Keratinocyte (primary cell): ENCODE results near the gene IGFLR1. TPM values are rescaled to one million over a fixed set of nuclear protein-coding genes. Genes with fewer than 3 reads are reported as not detected.
"Not testable (repeated sequence)": the region's sequence is repeated elsewhere in the genome, so short reads cannot be mapped to it uniquely, and the experiment has no call there.

Source experiments
- DNase-seq: peaks from one replicate; pipeline ENCODE4 v3.0.0-alpha.2; 2011; ENCODE audit warnings: low read depth, missing footprints, low spot score
- FAIRE-seq: peaks from 2 replicates; lab custom pipeline; 2011; peaks lifted over from hg19 to GRCh38; lab: Jason Lieb, UNC
- H2AFZ ChIP-seq: 2 replicates; pipeline ENCODE4 v1.6.0; 2012; ENCODE audit warnings: low read length, control low read depth, inconsistent platforms; ENCODE audit not compliant: control insufficient read depth
- H3K27ac ChIP-seq: 2 replicates; pipeline ENCODE4 v1.5.1; 2011; ENCODE audit warnings: low read length; ENCODE audit not compliant: control insufficient read depth, insufficient read depth
- H3K27me3 ChIP-seq: 3 replicates; pipeline ENCODE4 v1.6.0; 2011; ENCODE audit warnings: low read length; ENCODE audit not compliant: control insufficient read depth, insufficient read depth; ENCODE audit errors: extremely low read depth
- H3K36me3 ChIP-seq, 2 experiments: 2 replicates in 1 of 2; 3 replicates in 1 of 2; pipeline ENCODE4 v1.5.1; 2011; ENCODE audit warnings: low read length in 2 of 2, mild to moderate bottlenecking in 1 of 2; ENCODE audit not compliant: control insufficient read depth in 2 of 2, insufficient read depth in 2 of 2; ENCODE audit errors: extremely low read depth in 1 of 2
- H3K4me1 ChIP-seq: 3 replicates; pipeline ENCODE4 v1.5.1; 2011; ENCODE audit warnings: low read length; ENCODE audit not compliant: control insufficient read depth, insufficient read depth; ENCODE audit errors: extremely low read depth
- H3K4me2 ChIP-seq: 3 replicates; pipeline ENCODE4 v1.6.0; 2011; ENCODE audit warnings: low read depth, low read length; ENCODE audit not compliant: control insufficient read depth, insufficient read depth; ENCODE audit errors: extremely low read depth
- H3K4me3 ChIP-seq, 3 experiments: fragments of 200-600 bp in 1 of 3; sonication (generic) in 1 of 3; 2 replicates in 2 of 3; 3 replicates in 1 of 3; pipeline ENCODE4 v1.5.1; 2011 to 2016; ENCODE audit warnings: low read length in 3 of 3, mild to moderate bottlenecking in 3 of 3, control low read depth in 2 of 3, inconsistent platforms in 1 of 3, low read depth in 1 of 3, mixed read lengths in 1 of 3, mixed run types in 1 of 3, moderate library complexity in 1 of 3; ENCODE audit not compliant: control insufficient read depth in 2 of 3, insufficient read depth in 2 of 3; ENCODE audit errors: extremely low read depth in 1 of 3
- H3K79me2 ChIP-seq: 2 replicates; pipeline ENCODE4 v1.6.0; 2012; ENCODE audit warnings: low read length; ENCODE audit not compliant: control insufficient read depth, insufficient read depth
- H3K9ac ChIP-seq: 3 replicates; pipeline ENCODE4 v1.6.0; 2011; ENCODE audit warnings: low read length; ENCODE audit not compliant: control insufficient read depth, insufficient read depth; ENCODE audit errors: extremely low read depth
- H3K9me1 ChIP-seq: 3 replicates; pipeline ENCODE4 v1.6.0; 2011; ENCODE audit warnings: low read length; ENCODE audit not compliant: control insufficient read depth, insufficient read depth; ENCODE audit errors: extremely low read depth
- H3K9me3 ChIP-seq: 2 replicates; pipeline ENCODE4 v1.5.1; 2012; ENCODE audit warnings: low read depth, low read length; ENCODE audit not compliant: control insufficient read depth
- H4K20me1 ChIP-seq: 3 replicates; pipeline ENCODE4 v1.6.0; 2011; ENCODE audit warnings: low read length; ENCODE audit not compliant: control insufficient read depth, insufficient read depth; ENCODE audit errors: extremely low read depth
- CTCF ChIP-seq, 3 experiments: IDR thresholded peaks in 1 of 3; conservative IDR thresholded peaks in 1 of 3; optimal IDR thresholded peaks in 1 of 3; 2 replicates in 2 of 3; 3 replicates in 1 of 3; pipeline versions ENCODE3 to v1.5.1; 2011; ENCODE audit warnings: low read length in 3 of 3, mild to moderate bottlenecking in 3 of 3, moderate library complexity in 2 of 3, control low read depth in 1 of 3, inconsistent platforms in 1 of 3; ENCODE audit not compliant: insufficient read depth in 2 of 3; ENCODE audit errors: extremely low read depth in 1 of 3
- EZH2 ChIP-seq: IDR thresholded peaks from one replicate; pipeline ENCODE4 v1.6.1; 2012; ENCODE audit warnings: inconsistent platforms, mild to moderate bottlenecking, low read length, moderate library complexity
- dilution Hi-C: fragments of 300-500 bp; cut with MboI; formaldehyde crosslinking; loops from one replicate; pipeline ENCODE4 v1.7.0; 2020; ENCODE audit warnings: low sequenced_read_pairs; ENCODE audit not compliant: extremely low pct_ligation_motif_present
- polyA plus RNA-seq, 5 experiments: library from polyadenylated mRNA; depleted of rRNA in 3 of 5; stranded (reverse) in 3 of 5; stranded (forward) in 1 of 5; unstranded in 1 of 5; fragments of >200 nt; gene quantifications; 1 replicate in 1 of 5; 2 replicates in 3 of 5; 3 replicates in 1 of 5; pipeline versions ENCODE4 v1.2.1 to v1.2.3, GENCODE V29; 2011 to 2012; ENCODE audit warnings: missing spikeins in 2 of 5, low read depth in 1 of 5, low replicate concordance in 1 of 5

Gene IGFLR1
- polyA plus RNA-seq, 1 donor (not counting 4 experiments of a cell fraction or from before 2014, with no cell fraction given): 0.34 TPM

- no peak overlapping the region for H3K9ac ChIP-seq
- H3K4me2 ChIP-seq: no peak overlapping the region
- dilution Hi-C loops: no loop called here
- TF ChIP-seq EZH2 (no peak), CTCF (optimal IDR thresholded peaks at IDR 0.05 in 1 of 3, IDR thresholded peaks at IDR 0.05 in 1 of 3, conservative IDR thresholded peaks at IDR 0.05 in 1 of 3; ENCODE audit: extremely low read depth in 1 of 3, insufficient read depth in 2 of 3, low read length in 3 of 3) (no peak)
- H2AFZ ChIP-seq: no peak overlapping the region
- H4K20me1 ChIP-seq: no peaks in the 10 kb centered on the region
- H3K27ac ChIP-seq: no peak overlapping the region
- H3K9me1 ChIP-seq: no peaks in the 10 kb centered on the region
- no peak overlapping the region for H3K4me3 ChIP-seq
- H3K9me3 ChIP-seq: no peaks in the 10 kb centered on the region
- peaks cover 4% of the 10 kb centered on the region for H3K4me1 ChIP-seq
- no peak for FAIRE-seq
- H3K79me2 ChIP-seq: no peaks in the 10 kb centered on the region
- H3K27me3 ChIP-seq: no peaks in the 10 kb centered on the region
- H3K36me3 ChIP-seq: peaks cover 0 to 5% of the 10 kb centered on the region in 2 experiments
- no peak for DNase-seq
These were observed 31.0 kb upstream of the IGFLR1 start for GRCh38 chr19:35773020-35773806.

DNA sequence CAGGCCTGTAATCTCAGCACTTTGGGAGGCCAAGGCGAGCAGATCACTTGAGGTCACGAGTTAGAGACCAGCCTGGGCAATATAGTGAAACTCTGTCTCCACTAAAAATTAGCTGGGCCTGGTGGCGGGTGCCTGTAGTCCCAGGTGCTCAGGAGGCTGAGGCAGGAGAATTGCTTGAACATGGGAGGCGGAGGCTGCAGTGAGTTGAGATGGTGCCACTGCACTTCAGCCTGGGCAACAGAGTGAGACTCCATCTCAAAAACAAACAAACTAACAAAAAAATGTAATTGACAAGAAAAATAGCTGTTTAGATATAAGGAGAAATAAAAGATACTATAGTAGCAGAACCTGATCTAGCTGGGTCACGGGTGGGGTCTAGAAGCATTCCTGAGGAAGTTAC is 30.1 kb upstream of the IGFLR1 start:
- H3K27ac ChIP-seq, DNase-seq, H3K36me3 ChIP-seq, H3K9me1 ChIP-seq, H3K9me3 ChIP-seq, H3K4me2 ChIP-seq, H3K9ac ChIP-seq, H3K4me1 ChIP-seq, FAIRE-seq, H3K4me3 ChIP-seq, H3K27me3 ChIP-seq, H4K20me1 ChIP-seq, H2AFZ ChIP-seq, H3K79me2 ChIP-seq, dilution Hi-C loops: not testable (repeated sequence)

DNA sequence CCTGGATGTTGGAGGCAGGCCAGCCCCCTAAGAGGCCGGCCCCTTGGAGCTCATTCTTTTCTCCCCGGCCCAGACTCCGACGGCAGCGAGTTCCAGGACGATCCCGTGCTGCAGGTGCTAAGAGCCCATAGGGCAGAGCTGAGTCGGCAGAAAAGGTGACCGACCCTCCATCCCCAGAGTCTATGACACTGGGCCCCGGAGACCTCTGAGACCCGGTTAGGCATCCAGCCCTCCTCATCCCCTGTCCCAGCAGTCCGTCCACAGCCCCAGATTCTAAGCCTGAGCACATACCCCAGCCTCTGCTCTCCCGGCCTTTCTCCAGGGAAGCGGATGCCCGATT is 25.8 kb upstream of the IGFLR1 start:
- H3K27me3 ChIP-seq: no peaks in the 10 kb centered on the region
- no peak overlapping the region for H2AFZ ChIP-seq
- H4K20me1 ChIP-seq: no peaks in the 10 kb centered on the region
- H3K36me3 ChIP-seq: peaks cover 7 to 13% of the 10 kb centered on the region in 2 experiments
- no peaks in the 10 kb centered on the region for H3K79me2 ChIP-seq
- no peak overlapping the region for H3K4me3 ChIP-seq
- FAIRE-seq (no peak), DNase-seq (no peak)
- no peak overlapping the region for H3K27ac ChIP-seq
- no peaks in the 10 kb centered on the region for H3K9me1 ChIP-seq
- no peak overlapping the region for H3K9ac ChIP-seq
- no peak for TF ChIP-seq EZH2
- TF ChIP-seq CTCF (optimal IDR thresholded peaks at IDR 0.05 in 1 of 3, IDR thresholded peaks at IDR 0.05 in 1 of 3, conservative IDR thresholded peaks at IDR 0.05 in 1 of 3; ENCODE audit: extremely low read depth in 1 of 3, insufficient read depth in 2 of 3, low read length in 3 of 3): no peak
- H3K4me1 ChIP-seq: no peaks in the 10 kb centered on the region
- dilution Hi-C loops: no loop called here
- no peaks in the 10 kb centered on the region for H3K9me3 ChIP-seq
- no peak overlapping the region for H3K4me2 ChIP-seq
